ENCODE measurements around the gene FOXL1. TPM values are rescaled to one million over a fixed set of nuclear protein-coding genes. Genes with fewer than 3 reads are reported as not detected.
A peak's percentile ranks its signal among the peaks of the same experiment; 100 is the strongest.

The FOXL1 gene
- total and polyA plus RNA-seq, 9 of the 15 experiments (the other 6 are each of a cell fraction or from before 2014, with no cell fraction given) = not detected

DNA sequence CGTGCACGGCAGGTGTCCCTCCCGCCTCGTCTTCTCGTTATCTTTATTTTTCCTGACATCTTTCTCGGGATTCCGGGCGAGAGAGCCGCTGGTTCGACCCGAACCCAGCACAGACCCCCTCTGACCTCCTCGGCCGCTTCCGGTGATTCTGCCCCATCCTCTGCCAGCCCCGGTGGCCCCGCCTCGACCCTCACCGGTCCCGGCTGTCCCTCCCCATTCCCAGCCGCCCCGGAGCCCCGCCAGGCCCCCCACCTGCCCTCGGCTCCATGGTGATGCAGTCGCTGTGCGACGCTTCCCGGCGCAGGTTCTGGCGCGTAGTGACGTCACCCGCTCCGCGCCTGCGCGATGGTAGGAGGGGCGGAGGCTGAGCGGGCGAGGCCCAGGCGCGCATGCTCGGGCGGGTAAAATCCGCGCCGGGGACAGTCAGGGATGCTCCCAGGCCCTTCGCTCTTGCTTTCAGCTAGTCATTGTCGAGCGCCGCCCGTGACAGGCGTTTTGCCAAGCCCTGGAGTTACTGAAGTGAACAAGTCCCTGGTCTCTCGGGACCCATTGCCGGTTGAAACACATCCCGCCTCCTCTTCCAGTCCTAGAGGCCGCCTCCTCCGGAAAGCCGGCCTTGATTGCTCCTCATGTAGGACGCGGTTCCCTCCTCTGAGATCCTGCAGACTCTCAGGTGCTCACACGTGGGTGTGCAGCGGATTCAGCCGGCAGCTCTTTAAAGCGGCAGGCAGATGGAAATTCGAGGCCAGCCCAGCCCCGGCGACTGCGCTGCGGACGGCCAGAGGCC lies 23.2 kb upstream of the FOXL1 start, which contains the start of gene MTHFSD (continued):
- TF ChIP-seq, protein P1, sequence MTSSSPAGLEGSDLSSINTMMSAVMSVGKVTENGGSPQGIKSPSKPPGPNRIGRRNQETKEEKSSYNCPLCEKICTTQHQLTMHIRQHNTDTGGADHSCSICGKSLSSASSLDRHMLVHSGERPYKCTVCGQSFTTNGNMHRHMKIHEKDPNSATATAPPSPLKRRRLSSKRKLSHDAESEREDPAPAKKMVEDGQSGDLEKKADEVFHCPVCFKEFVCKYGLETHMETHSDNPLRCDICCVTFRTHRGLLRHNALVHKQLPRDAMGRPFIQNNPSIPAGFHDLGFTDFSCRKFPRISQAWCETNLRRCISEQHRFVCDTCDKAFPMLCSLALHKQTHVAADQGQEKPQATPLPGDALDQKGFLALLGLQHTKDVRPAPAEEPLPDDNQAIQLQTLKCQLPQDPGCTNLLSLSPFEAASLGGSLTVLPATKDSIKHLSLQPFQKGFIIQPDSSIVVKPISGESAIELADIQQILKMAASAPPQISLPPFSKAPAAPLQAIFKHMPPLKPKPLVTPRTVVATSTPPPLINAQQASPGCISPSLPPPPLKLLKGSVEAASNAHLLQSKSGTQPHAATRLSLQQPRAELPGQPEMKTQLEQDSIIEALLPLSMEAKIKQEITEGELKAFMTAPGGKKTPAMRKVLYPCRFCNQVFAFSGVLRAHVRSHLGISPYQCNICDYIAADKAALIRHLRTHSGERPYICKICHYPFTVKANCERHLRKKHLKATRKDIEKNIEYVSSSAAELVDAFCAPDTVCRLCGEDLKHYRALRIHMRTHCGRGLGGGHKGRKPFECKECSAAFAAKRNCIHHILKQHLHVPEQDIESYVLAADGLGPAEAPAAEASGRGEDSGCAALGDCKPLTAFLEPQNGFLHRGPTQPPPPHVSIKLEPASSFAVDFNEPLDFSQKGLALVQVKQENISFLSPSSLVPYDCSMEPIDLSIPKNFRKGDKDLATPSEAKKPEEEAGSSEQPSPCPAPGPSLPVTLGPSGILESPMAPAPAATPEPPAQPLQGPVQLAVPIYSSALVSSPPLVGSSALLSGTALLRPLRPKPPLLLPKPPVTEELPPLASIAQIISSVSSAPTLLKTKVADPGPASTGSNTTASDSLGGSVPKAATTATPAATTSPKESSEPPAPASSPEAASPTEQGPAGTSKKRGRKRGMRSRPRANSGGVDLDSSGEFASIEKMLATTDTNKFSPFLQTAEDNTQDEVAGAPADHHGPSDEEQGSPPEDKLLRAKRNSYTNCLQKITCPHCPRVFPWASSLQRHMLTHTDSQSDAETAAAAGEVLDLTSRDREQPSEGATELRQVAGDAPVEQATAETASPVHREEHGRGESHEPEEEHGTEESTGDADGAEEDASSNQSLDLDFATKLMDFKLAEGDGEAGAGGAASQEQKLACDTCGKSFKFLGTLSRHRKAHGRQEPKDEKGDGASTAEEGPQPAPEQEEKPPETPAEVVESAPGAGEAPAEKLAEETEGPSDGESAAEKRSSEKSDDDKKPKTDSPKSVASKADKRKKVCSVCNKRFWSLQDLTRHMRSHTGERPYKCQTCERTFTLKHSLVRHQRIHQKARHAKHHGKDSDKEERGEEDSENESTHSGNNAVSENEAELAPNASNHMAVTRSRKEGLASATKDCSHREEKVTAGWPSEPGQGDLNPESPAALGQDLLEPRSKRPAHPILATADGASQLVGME (CRISPR knock-in tag; IDR thresholded peaks at IDR 0.05) = no peak
- TF ChIP-seq C11orf30 (IDR thresholded peaks at IDR 0.05; ENCODE audit: low read depth) (peak; percentile 93), FIP1L1 (IDR thresholded peaks at IDR 0.05; ENCODE audit: low read depth, low read length, poor library complexity, severe bottlenecking) (peak; percentile 64), ZBTB8A (IDR thresholded peaks at IDR 0.05; ENCODE audit: partially characterized antibody) (no peak), SMARCB1 (IDR thresholded peaks at IDR 0.05; ENCODE audit: insufficient read length, low read depth) (no peak), GABPB1 (CRISPR knock-in tag; IDR thresholded peaks at IDR 0.05) (no peak; the same call in 1 of the 2 replicates), RFX5 (IDR thresholded peaks at IDR 0.05; ENCODE audit: low read depth, low read length) (peak; percentile 63; the same call in 1 of the 2 replicates), EZH2 (IDR thresholded peaks at IDR 0.05; ENCODE audit: borderline replicate concordance, low read depth, low read length) (no peak), RBM14 (IDR thresholded peaks at IDR 0.05; ENCODE audit: borderline replicate concordance, insufficient read depth, low read depth, low read length) (no peak), EP300 (IDR thresholded peaks at IDR 0.05; ENCODE audit: low read length) (no peak), POLR2AphosphoS2 (IDR thresholded peaks at IDR 0.05; ENCODE audit: low read length) (peak; percentile 42; the same call in 1 of the 2 replicates), OTX1 (CRISPR knock-in tag; IDR thresholded peaks at IDR 0.05) (no peak), NEUROD1 (IDR thresholded peaks at IDR 0.05; ENCODE audit: borderline replicate concordance, low read depth, low read length, partially characterized antibody) (no peak)
- TF ChIP-seq, protein P2, sequence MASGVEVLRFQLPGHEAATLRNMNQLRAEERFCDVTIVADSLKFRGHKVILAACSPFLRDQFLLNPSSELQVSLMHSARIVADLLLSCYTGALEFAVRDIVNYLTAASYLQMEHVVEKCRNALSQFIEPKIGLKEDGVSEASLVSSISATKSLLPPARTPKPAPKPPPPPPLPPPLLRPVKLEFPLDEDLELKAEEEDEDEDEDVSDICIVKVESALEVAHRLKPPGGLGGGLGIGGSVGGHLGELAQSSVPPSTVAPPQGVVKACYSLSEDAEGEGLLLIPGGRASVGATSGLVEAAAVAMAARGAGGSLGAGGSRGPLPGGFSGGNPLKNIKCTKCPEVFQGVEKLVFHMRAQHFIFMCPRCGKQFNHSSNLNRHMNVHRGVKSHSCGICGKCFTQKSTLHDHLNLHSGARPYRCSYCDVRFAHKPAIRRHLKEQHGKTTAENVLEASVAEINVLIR (CRISPR knock-in tag; IDR thresholded peaks at IDR 0.05) = peak; percentile 97
- TF ChIP-seq, protein P3, sequence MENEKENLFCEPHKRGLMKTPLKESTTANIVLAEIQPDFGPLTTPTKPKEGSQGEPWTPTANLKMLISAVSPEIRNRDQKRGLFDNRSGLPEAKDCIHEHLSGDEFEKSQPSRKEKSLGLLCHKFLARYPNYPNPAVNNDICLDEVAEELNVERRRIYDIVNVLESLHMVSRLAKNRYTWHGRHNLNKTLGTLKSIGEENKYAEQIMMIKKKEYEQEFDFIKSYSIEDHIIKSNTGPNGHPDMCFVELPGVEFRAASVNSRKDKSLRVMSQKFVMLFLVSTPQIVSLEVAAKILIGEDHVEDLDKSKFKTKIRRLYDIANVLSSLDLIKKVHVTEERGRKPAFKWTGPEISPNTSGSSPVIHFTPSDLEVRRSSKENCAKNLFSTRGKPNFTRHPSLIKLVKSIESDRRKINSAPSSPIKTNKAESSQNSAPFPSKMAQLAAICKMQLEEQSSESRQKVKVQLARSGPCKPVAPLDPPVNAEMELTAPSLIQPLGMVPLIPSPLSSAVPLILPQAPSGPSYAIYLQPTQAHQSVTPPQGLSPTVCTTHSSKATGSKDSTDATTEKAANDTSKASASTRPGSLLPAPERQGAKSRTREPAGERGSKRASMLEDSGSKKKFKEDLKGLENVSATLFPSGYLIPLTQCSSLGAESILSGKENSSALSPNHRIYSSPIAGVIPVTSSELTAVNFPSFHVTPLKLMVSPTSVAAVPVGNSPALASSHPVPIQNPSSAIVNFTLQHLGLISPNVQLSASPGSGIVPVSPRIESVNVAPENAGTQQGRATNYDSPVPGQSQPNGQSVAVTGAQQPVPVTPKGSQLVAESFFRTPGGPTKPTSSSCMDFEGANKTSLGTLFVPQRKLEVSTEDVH (IDR thresholded peaks at IDR 0.05; ENCODE audit: low read depth, partially characterized antibody) = peak; percentile 49

Measured in K562 (cell line).